ENCODE results near the gene PTPRG.

The PTPRG gene

GRCh38 chr3:62178739-62179600 lies 617.6 kb downstream of the PTPRG start:
- DNase-seq = no peak

GRCh38 chr3:62180514-62180913 lies 619.1 kb downstream of the PTPRG start:
- no peak for DNase-seq

- DNase-seq = no peak
Observed at GRCh38 chr3:62183087-62183486, 621.7 kb downstream of the PTPRG start.

- no peak for DNase-seq
Observed at GRCh38 chr3:62183969-62184368, 622.6 kb downstream of the PTPRG start.

- no peak for DNase-seq
Observed at GRCh38 chr3:62184559-62184958, 623.2 kb downstream of the PTPRG start.

GRCh38 chr3:62187022-62187431 lies 625.7 kb downstream of the PTPRG start:
- no peak for DNase-seq

- DNase-seq = peak; percentile 9
Observed at GRCh38 chr3:62188681-62189375, 627.5 kb downstream of the PTPRG start.

- DNase-seq = no peak
Observed at GRCh38 chr3:62189376-62189698, 628.0 kb downstream of the PTPRG start.

- DNase-seq = no peak
Observed at GRCh38 chr3:62192891-62193290, 631.5 kb downstream of the PTPRG start.

GRCh38 chr3:62193586-62194345 lies 632.4 kb downstream of the PTPRG start:
- DNase-seq = no peak

- no peak for DNase-seq
Observed at GRCh38 chr3:62197350-62198012, 636.1 kb downstream of the PTPRG start.

- no peak for DNase-seq
Observed at GRCh38 chr3:62199126-62199525, 637.8 kb downstream of the PTPRG start.

- no peak for DNase-seq
Observed at GRCh38 chr3:62201438-62202035, 640.2 kb downstream of the PTPRG start.

GRCh38 chr3:62203152-62203551 lies 641.8 kb downstream of the PTPRG start:
- DNase-seq = no peak

GRCh38 chr3:62203561-62203960 lies 642.2 kb downstream of the PTPRG start:
- DNase-seq = no peak

GRCh38 chr3:62207197-62207596 lies 645.8 kb downstream of the PTPRG start:
- DNase-seq = no peak

GRCh38 chr3:62208385-62208784 lies 647.0 kb downstream of the PTPRG start:
- no peak for DNase-seq

GRCh38 chr3:62209101-62209500 lies 647.7 kb downstream of the PTPRG start:
- DNase-seq = no peak

GRCh38 chr3:62210011-62210410 lies 648.6 kb downstream of the PTPRG start:
- DNase-seq = no peak

GRCh38 chr3:62211675-62212429 lies 650.5 kb downstream of the PTPRG start:
- no peak for DNase-seq

GRCh38 chr3:62214850-62215249 lies 653.5 kb downstream of the PTPRG start:
- no peak for DNase-seq

GRCh38 chr3:62220616-62221015 lies 659.2 kb downstream of the PTPRG start:
- no peak for DNase-seq
